HepG2 (cell line): Measurements from ENCODE around the gene CDC42SE2. TPM values are rescaled to one million over a fixed set of nuclear protein-coding genes. Genes with fewer than 3 reads are reported as not detected.
"Not testable (repeated sequence)": the region's sequence is repeated elsewhere in the genome, so short reads cannot be mapped to it uniquely, and the experiment has no call there.

Source experiments
- ATAC-seq: fragments of 200-7000 bp; cut with Tn5 transposase; 3 replicates; pipeline ENCODE4 v1.9.1; 2020; ENCODE audit warnings: mild to moderate bottlenecking, moderate library complexity
- BruUV-seq: library from RNA; stranded (reverse); fragments of 400-500 nt; replicated peaks from 2 replicates; lab custom pipeline; 2021; lab: Mats Ljungman, UMichigan
- CTCF ChIA-PET: fragments of 300-600 bp; formaldehyde crosslinking; extraction: SDS; loops from one replicate; lab custom pipeline; 2021; ENCODE audit warnings: low total read pairs, inconsistent platforms, low intra/inter-chr PET ratio; lab: Yijun Ruan, JAX
- POLR2A ChIA-PET: fragments of 350-600 bp; sonication (Branson Sonifier 250); formaldehyde crosslinking; loops from one replicate; lab custom pipeline; 2020; ENCODE audit warnings: antibody characterized with exemption, inconsistent platforms; lab: Yijun Ruan, JAX
- DNase-seq: peaks from one replicate; pipeline ENCODE4 v3.0.0-alpha.2; 2015; ENCODE audit warnings: low spot score
- FAIRE-seq: peaks from 3 replicates; lab custom pipeline; 2011; peaks lifted over from hg19 to GRCh38; lab: Jason Lieb, UNC
- H2AFZ ChIP-seq: one replicate; pipeline ENCODE4 v1.6.1; 2011; ENCODE audit warnings: low read length, inconsistent platforms
- H3K27ac ChIP-seq: fragments of 300-600 bp; 3 replicates; pipeline ENCODE4 v1.8.0; 2011; ENCODE audit warnings: mixed run types, mild to moderate bottlenecking, mixed read lengths, low read length, inconsistent platforms; ENCODE audit not compliant: insufficient read depth; ENCODE audit errors: extremely low read length
- H3K27me3 ChIP-seq, 2 experiments: fragments of 200-600 bp in 1 of 2; 2 replicates in 1 of 2; 3 replicates in 1 of 2; pipeline versions ENCODE4 v1.6.0 to v1.8.0; 2011; ENCODE audit warnings: low read length in 2 of 2, mild to moderate bottlenecking in 2 of 2, moderate library complexity in 2 of 2, inconsistent platforms in 1 of 2; ENCODE audit not compliant: insufficient read depth in 2 of 2, control insufficient read depth in 1 of 2
- H3K36me3 ChIP-seq, 2 experiments: fragments of 200-600 bp in 1 of 2; replicated peaks in 1 of 2; 2 replicates in 1 of 2; 3 replicates in 1 of 2; pipeline versions ENCODE4 v1.5.1 to v1.8.0; 2011; ENCODE audit warnings: low read length in 2 of 2, inconsistent platforms in 1 of 2; ENCODE audit not compliant: insufficient read depth in 2 of 2, control insufficient read depth in 1 of 2
- H3K4me1 ChIP-seq: 2 replicates; pipeline ENCODE4 v1.5.1; 2012; ENCODE audit warnings: low read length, inconsistent platforms; ENCODE audit not compliant: insufficient read depth
- H3K4me2 ChIP-seq: 2 replicates; pipeline ENCODE4 v1.6.0; 2011; ENCODE audit warnings: low read depth, low read length, inconsistent platforms
- H3K4me3 ChIP-seq, 3 experiments: fragments of 200-600 bp in 1 of 3; sonication (generic), shearing (Covaris generic) in 1 of 3; replicated peaks in 1 of 3; 2 replicates each; pipeline ENCODE4 v1.5.1; 2011 to 2016; ENCODE audit warnings: low read length in 3 of 3, inconsistent platforms in 2 of 3, low read depth in 2 of 3, mild to moderate bottlenecking in 2 of 3, control low read depth in 1 of 3, mixed read lengths in 1 of 3; ENCODE audit not compliant: insufficient read depth in 1 of 3
- H3K79me2 ChIP-seq: one replicate; pipeline ENCODE4 v1.6.1; 2011; ENCODE audit warnings: low read length, inconsistent platforms; ENCODE audit not compliant: insufficient read depth
- H3K9ac ChIP-seq: 2 replicates; pipeline ENCODE4 v1.6.0; 2011; ENCODE audit warnings: mild to moderate bottlenecking, low read depth, low read length, inconsistent platforms; ENCODE audit not compliant: insufficient read depth
- H3K9me3 ChIP-seq: 2 replicates; pipeline ENCODE4 v1.5.1; 2012; ENCODE audit warnings: mild to moderate bottlenecking, low read length
- H4K20me1 ChIP-seq: 2 replicates; pipeline ENCODE4 v1.6.0; 2011; ENCODE audit warnings: inconsistent platforms, mild to moderate bottlenecking, low read length, moderate library complexity; ENCODE audit not compliant: insufficient read depth
- ATRX ChIP-seq: sonication (generic); formaldehyde crosslinking; IDR thresholded peaks from 2 replicates; pipeline ENCODE4 v1.4.0; 2020; ENCODE audit warnings: missing genetic modification reagents, borderline replicate concordance
- FOSL2 ChIP-seq: sonication (generic); formaldehyde crosslinking; IDR thresholded peaks from 2 replicates; pipeline ENCODE4 v1.4.0; 2020; ENCODE audit warnings: missing genetic modification reagents
- FOXP1 ChIP-seq, 2 experiments: fragments of 450-650 bp in 1 of 2; IDR thresholded peaks; 2 replicates each; pipeline ENCODE4 v1.6.1; 2017 to 2018; ENCODE audit warnings: antibody characterized with exemption in 1 of 2
- HOXA3 ChIP-seq: sonication (generic); formaldehyde crosslinking; IDR thresholded peaks from 2 replicates; pipeline ENCODE4 v1.5.0; 2020; ENCODE audit warnings: missing genetic modification reagents
- RBFOX2 ChIP-seq: fragments of 200-400 bp; formaldehyde crosslinking; IDR thresholded peaks from 2 replicates; pipeline ENCODE4 v1.6.1; 2017; ENCODE audit warnings: low read depth, mild to moderate bottlenecking, low read length
- TARDBP ChIP-seq: sonication (generic); formaldehyde crosslinking; IDR thresholded peaks from 2 replicates; pipeline ENCODE4 v1.8.0; 2022; ENCODE audit warnings: mild to moderate bottlenecking, missing genetic modification reagents
- ZFP36 ChIP-seq: fragments of 150-350 bp; IDR thresholded peaks from 2 replicates; pipeline ENCODE4 v1.6.1; 2018; ENCODE audit warnings: borderline replicate concordance, low read length, low read depth; ENCODE audit not compliant: partially characterized antibody
- ZNF251 ChIP-seq: sonication (generic); formaldehyde crosslinking; IDR thresholded peaks from 2 replicates; pipeline ENCODE4 v1.9.0; 2021; ENCODE audit warnings: mild to moderate bottlenecking, missing genetic modification reagents
- ZNF367 ChIP-seq: sonication (generic); formaldehyde crosslinking; IDR thresholded peaks from 2 replicates; pipeline ENCODE4 v1.4.0; 2020; ENCODE audit warnings: missing genetic modification reagents, borderline replicate concordance
- ZNF678 ChIP-seq: sonication (generic); formaldehyde crosslinking; IDR thresholded peaks from 2 replicates; pipeline ENCODE4 v1.4.0; 2020; ENCODE audit warnings: mild to moderate bottlenecking, missing genetic modification reagents
- ZNF841 ChIP-seq: sonication (generic); formaldehyde crosslinking; IDR thresholded peaks from 2 replicates; pipeline ENCODE4 v1.8.1; 2023; ENCODE audit warnings: missing genetic modification reagents, borderline replicate concordance
- WGBS: methylation state at CpG from one replicate; pipeline ENCODE4 v1.1.6; 2017; ENCODE audit warnings: low lambda C conversion rate; 5-methylcytosine and 5-hydroxymethylcytosine counted together
- in situ Hi-C: cut with HindIII; loops from 2 replicates; pipeline ENCODE4 v1.10.0; 2017; ENCODE audit warnings: low pct_unique_long_range_greater_than_20kb; ENCODE audit not compliant: extremely low pct_ligation_motif_present
- intact Hi-C: fragments of 100-400 bp; cut with micrococcal nuclease; formaldehyde crosslinking; loops from one replicate; pipeline ENCODE4 v1.10.0; 2022; ENCODE audit not compliant: unreplicated experiment
- polyA plus RNA-seq, 8 experiments: library from polyadenylated mRNA; depleted of rRNA in 3 of 8; stranded (reverse) in 7 of 8; unstranded in 1 of 8; fragments of >200 nt; fragmentation: Illumina TruSeq in 4 of 8; extraction: Trizol in 4 of 8; gene quantifications; 2 replicates each; pipeline versions ENCODE4 v1.2.1 to v1.2.3, GENCODE V29; 2011 to 2016; ENCODE audit warnings: low read depth in 4 of 8, missing spikeins in 1 of 8, mixed read lengths in 1 of 8; ENCODE audit not compliant: insufficient read depth in 1 of 8
- total RNA-seq, 5 experiments: library from RNA; depleted of rRNA; stranded (reverse); fragments of >200 nt; fragmentation: Illumina TruSeq; extraction: Trizol; gene quantifications; 2 replicates each; pipeline ENCODE4 v1.2.3, GENCODE V29; 2016; ENCODE audit warnings: low read depth in 1 of 5

The CDC42SE2 gene
- total and polyA plus RNA-seq, 2 of the 13 experiments (the other 11 are each of a cell fraction or from before 2014, with no cell fraction given) = 19.6 to 25.0 TPM

- in situ Hi-C loops = no loop called here
- Histone ChIP-seq H3K79me2 (peaks cover 4% of the 10 kb centered on the region), H3K4me3 (no peak overlapping the region), H3K4me2 (no peak overlapping the region), H3K4me1 (no peaks in the 10 kb centered on the region), H4K20me1 (no peaks in the 10 kb centered on the region), H3K27ac (no peak overlapping the region), H3K9me3 (no peaks in the 10 kb centered on the region), H3K27me3 (no peaks in the 10 kb centered on the region)
- DNase-seq = no peak
- no peak for FAIRE-seq
- POLR2A ChIA-PET = no interaction called here
- TF ChIP-seq TARDBP (CRISPR knock-in tag) (no peak), FOSL2 (no peak), RBFOX2 (no peak), ZNF678 (CRISPR knock-in tag) (no peak), HOXA3 (CRISPR knock-in tag) (no peak), ZNF841 (CRISPR knock-in tag) (no peak), ZNF367 (CRISPR knock-in tag) (no peak), FOXP1 (IDR thresholded peaks at IDR 0.05) (no peak), FOXP1 (CRISPR knock-in tag; IDR thresholded peaks at IDR 0.05) (no peak), ATRX (CRISPR knock-in tag) (no peak), ZNF251 (CRISPR knock-in tag) (no peak), ZFP36 (no peak)
- TF ChIP-seq, all 625 proteins: peak for 0
- ATAC-seq = no peak
- intact Hi-C loops = no loop called here
- BruUV-seq = no TSS peak
- WGBS = 100% methylated on average over 4 of the region's 4 CpGs
- Histone ChIP-seq H2AFZ (no peak overlapping the region), H3K36me3 (no peaks in the 10 kb centered on the region), H3K9ac (no peak overlapping the region)
- CTCF ChIA-PET = no interaction called here
These were observed 74.2 kb downstream of the CDC42SE2 start for GRCh38 chr5:131338051-131338453.

GRCh38 chr5:131344288-131344687 is 80.4 kb downstream of the CDC42SE2 start:
- POLR2A ChIA-PET, H3K27ac ChIP-seq, BruUV-seq, DNase-seq, ATAC-seq, in situ Hi-C loops, H4K20me1 ChIP-seq, H3K79me2 ChIP-seq, H3K4me2 ChIP-seq, FAIRE-seq, CTCF ChIA-PET, H2AFZ ChIP-seq, intact Hi-C loops, H3K4me1 ChIP-seq, H3K36me3 ChIP-seq, H3K4me3 ChIP-seq, H3K9me3 ChIP-seq, H3K9ac ChIP-seq, H3K27me3 ChIP-seq: not testable (repeated sequence)
- WGBS = 95% methylated on average over 7 of the region's 9 CpGs
